ENCODE results near the gene COX20.

GRCh38 chr1:244791061-244791460, 44.4 kb upstream of the COX20 start:
- no peak for TF ChIP-seq ZNF274 (IDR thresholded peaks at IDR 0.05; ENCODE audit: borderline replicate concordance, extremely low read depth, low read length)
- no peak for TF ChIP-seq YY1 (IDR thresholded peaks at IDR 0.05; ENCODE audit: low read depth, low read length)
- no peak for TF ChIP-seq CHD2 (IDR thresholded peaks at IDR 0.05; ENCODE audit: low read length)
- no peak for TF ChIP-seq USF2 (IDR thresholded peaks at IDR 0.05; ENCODE audit: low read length)
- TF ChIP-seq PHF8 (conservative IDR thresholded peaks at IDR 0.05; ENCODE audit: low read depth, low read length): no peak

Data from H1 (cell line).